ENCODE results near the gene DIAPH3.

DIAPH3 gene

GRCh38 chr13:59873856-59874255, 289.9 kb downstream of the DIAPH3 start:
- no peak for TF ChIP-seq CTCF (IDR thresholded peaks at IDR 0.05)
- no peak for DNase-seq
- Mint-ChIP-seq H3K4me3 (no peak overlapping the region), H3K27me3 (ENCODE audit: low read depth, poor library complexity) (no peaks in the 10 kb centered on the region), H3K36me3 (ENCODE audit: low read depth) (no peaks in the 10 kb centered on the region), H3K27ac (no peak overlapping the region), H3K9me3 (no peaks in the 10 kb centered on the region), H3K4me1 (no peaks in the 10 kb centered on the region)

- no peak overlapping the region for H3K4me3 Mint-ChIP-seq
- no peaks in the 10 kb centered on the region for H3K4me1 Mint-ChIP-seq
- H3K9me3 Mint-ChIP-seq: no peaks in the 10 kb centered on the region
- no peak for DNase-seq
- no peaks in the 10 kb centered on the region for H3K27me3 Mint-ChIP-seq (ENCODE audit: low read depth, poor library complexity)
- no peak for TF ChIP-seq CTCF (IDR thresholded peaks at IDR 0.05)
- no peaks in the 10 kb centered on the region for H3K36me3 Mint-ChIP-seq (ENCODE audit: low read depth)
- H3K27ac Mint-ChIP-seq: no peak overlapping the region
Measured at GRCh38 chr13:59873309-59873708, 290.4 kb downstream of the DIAPH3 start.

- DNase-seq: no peak
- H3K36me3 Mint-ChIP-seq (ENCODE audit: low read depth): no peaks in the 10 kb centered on the region
- TF ChIP-seq CTCF (IDR thresholded peaks at IDR 0.05): no peak
- H3K4me3 Mint-ChIP-seq: no peak overlapping the region
- H3K27ac Mint-ChIP-seq: no peak overlapping the region
- H3K9me3 Mint-ChIP-seq: no peaks in the 10 kb centered on the region
- H3K27me3 Mint-ChIP-seq (ENCODE audit: low read depth, poor library complexity): no peaks in the 10 kb centered on the region
- no peaks in the 10 kb centered on the region for H3K4me1 Mint-ChIP-seq
Measured at GRCh38 chr13:59867867-59868266, 295.9 kb downstream of the DIAPH3 start.

GRCh38 chr13:59865398-59865797, 298.3 kb downstream of the DIAPH3 start:
- Mint-ChIP-seq H3K4me3 (no peak overlapping the region), H3K4me1 (no peaks in the 10 kb centered on the region), H3K27ac (no peak overlapping the region), H3K9me3 (no peaks in the 10 kb centered on the region), H3K27me3 (ENCODE audit: low read depth, poor library complexity) (no peaks in the 10 kb centered on the region), H3K36me3 (ENCODE audit: low read depth) (peaks cover 5% of the 10 kb centered on the region)
- TF ChIP-seq CTCF (IDR thresholded peaks at IDR 0.05): no peak
- DNase-seq: no peak

GRCh38 chr13:59863621-59864020, 300.1 kb downstream of the DIAPH3 start:
- H3K27ac Mint-ChIP-seq: no peak overlapping the region
- DNase-seq: no peak
- peaks cover 5% of the 10 kb centered on the region for H3K36me3 Mint-ChIP-seq (ENCODE audit: low read depth)
- H3K9me3 Mint-ChIP-seq: no peaks in the 10 kb centered on the region
- H3K4me1 Mint-ChIP-seq: no peaks in the 10 kb centered on the region
- no peak overlapping the region for H3K4me3 Mint-ChIP-seq
- no peaks in the 10 kb centered on the region for H3K27me3 Mint-ChIP-seq (ENCODE audit: low read depth, poor library complexity)
- no peak for TF ChIP-seq CTCF (IDR thresholded peaks at IDR 0.05)

GRCh38 chr13:59861676-59862075, 302.1 kb downstream of the DIAPH3 start:
- Mint-ChIP-seq H3K27ac (no peak overlapping the region), H3K4me1 (peaks cover 5% of the 10 kb centered on the region), H3K9me3 (no peaks in the 10 kb centered on the region), H3K4me3 (no peak overlapping the region), H3K36me3 (ENCODE audit: low read depth) (peaks cover 5% of the 10 kb centered on the region), H3K27me3 (ENCODE audit: low read depth, poor library complexity) (no peaks in the 10 kb centered on the region)
- DNase-seq: no peak
- no peak for TF ChIP-seq CTCF (IDR thresholded peaks at IDR 0.05)
